ENCODE results near the gene TTLL11. TPM values are rescaled to one million over a fixed set of nuclear protein-coding genes. Genes with fewer than 3 reads are reported as not detected.
"Not testable (repeated sequence)": the region's sequence is repeated elsewhere in the genome, so short reads cannot be mapped to it uniquely, and the experiment has no call there.

The TTLL11 gene
- total and polyA plus RNA-seq, 2 of the 8 experiments (the other 6 are each of a cell fraction or from before 2014, with no cell fraction given) = 0.56 to 0.80 TPM

GRCh38 chr9:121895358-121895757 is 197.8 kb downstream of the TTLL11 start (continued):
- TF ChIP-seq CTBP2 (IDR thresholded peaks at IDR 0.05; ENCODE audit: borderline replicate concordance, insufficient read depth, insufficient read length, low read length) (no peak), SP1 (IDR thresholded peaks at IDR 0.05; ENCODE audit: low read depth, low read length) (no peak), JUN (IDR thresholded peaks at IDR 0.05; ENCODE audit: low read depth, low read length) (no peak), RBBP5 (IDR thresholded peaks at IDR 0.05; ENCODE audit: borderline replicate concordance, low read depth, low read length) (no peak), YY1 (IDR thresholded peaks at IDR 0.05; ENCODE audit: low read depth, low read length) (no peak), CEBPB (IDR thresholded peaks at IDR 0.05; ENCODE audit: low read depth, low read length) (no peak), KDM5A (IDR thresholded peaks at IDR 0.05; ENCODE audit: low read length) (no peak)

DNA sequence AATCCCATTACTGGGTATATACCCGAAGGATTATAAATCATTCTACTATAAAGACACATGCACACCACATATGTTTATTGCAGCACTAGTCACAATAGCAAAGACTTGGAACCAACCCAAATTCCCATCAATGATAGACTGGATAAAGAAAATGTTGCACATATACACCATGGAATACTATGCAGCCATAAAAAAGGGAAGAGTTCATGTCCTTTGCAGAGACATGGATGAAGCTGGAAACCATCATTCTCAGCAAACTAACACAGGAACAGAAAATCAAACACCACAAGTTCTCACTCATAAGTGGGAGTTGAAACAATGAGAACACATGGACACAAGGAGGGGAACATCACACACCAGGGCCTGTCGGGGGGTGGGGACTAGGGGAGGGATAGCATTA is 198.7 kb downstream of the TTLL11 start:
- H2BK5ac ChIP-seq (ENCODE audit: low read depth, low read length); H2BK12ac ChIP-seq (ENCODE audit: low read depth, low read length); H3K9me3 ChIP-seq (ENCODE audit: insufficient read depth in 2 of 2, low read depth in 1 of 2, low read length in 1 of 2); H3K27me3 ChIP-seq (replicated peaks in 1 of 4; ENCODE audit: control insufficient read depth in 3 of 4, extremely low read depth in 1 of 4, insufficient read depth in 3 of 4, low read length in 3 of 4); H3K36me3 ChIP-seq (ENCODE audit: control insufficient read depth in 2 of 4, insufficient read depth in 4 of 4, low read length in 3 of 4); H3K23ac ChIP-seq (ENCODE audit: insufficient read length); H3K56ac ChIP-seq (replicated peaks; ENCODE audit: insufficient read length, low read depth, low read length); H3K23me2 ChIP-seq (ENCODE audit: low read depth, low read length); POLR2A ChIA-PET (ENCODE audit: partially characterized antibody); H4K5ac ChIP-seq (ENCODE audit: insufficient read length, low read depth, low read length); H4K20me1 ChIP-seq (replicated peaks in 1 of 2; ENCODE audit: control insufficient read depth in 1 of 2, insufficient read depth in 2 of 2, low read length in 2 of 2); DNase-seq (ENCODE audit: low read depth in 1 of 2, low spot score in 2 of 2); H2AK5ac ChIP-seq (ENCODE audit: low read depth, low read length); FAIRE-seq; H3K4ac ChIP-seq (replicated peaks; ENCODE audit: insufficient read length, low read depth, low read length); H3K9ac ChIP-seq (replicated peaks in 1 of 4; ENCODE audit: extremely low read depth in 1 of 4, low read depth in 3 of 4, low read length in 3 of 4); H3K4me3 ChIP-seq (ENCODE audit: extremely low read depth in 1 of 4, insufficient read depth in 2 of 4, low read depth in 3 of 4, low read length in 4 of 4); H2BK120ac ChIP-seq (replicated peaks; ENCODE audit: low read depth, low read length); H4K8ac ChIP-seq (ENCODE audit: extremely low read depth, insufficient read depth, low read length); H3K18ac ChIP-seq (ENCODE audit: extremely low read depth, low read length); H3K27ac ChIP-seq (ENCODE audit: low read depth, low read length); H2AFZ ChIP-seq (ENCODE audit: low read length); H4K91ac ChIP-seq (replicated peaks; ENCODE audit: insufficient read length, low read length); H2BK15ac ChIP-seq (ENCODE audit: low read length); H3K79me2 ChIP-seq (ENCODE audit: control insufficient read depth in 1 of 2, insufficient read depth in 2 of 2, low read length in 2 of 2); H3K14ac ChIP-seq (ENCODE audit: insufficient read length); H3K4me2 ChIP-seq (ENCODE audit: insufficient read depth in 1 of 2, low read depth in 2 of 2, low read length in 2 of 2); H3K79me1 ChIP-seq (ENCODE audit: low read depth, low read length); H2BK20ac ChIP-seq (ENCODE audit: low read length); H3K4me1 ChIP-seq (replicated peaks in 1 of 4; ENCODE audit: control insufficient read depth in 3 of 4, insufficient read depth in 4 of 4, low read length in 3 of 4): not testable (repeated sequence)
- CTCF ChIA-PET (ENCODE audit: partially characterized antibody) = interaction anchor here (1.0 to 1.1 kb wide), 2 partner anchors 33 to 36 kb away, joined by 3 read pairs; no protein-coding TSS in a partner anchor
- WGBS, 2 experiments (ENCODE audit: extremely low coverage in 1 of 2, insufficient coverage in 1 of 2, insufficient read length in 1 of 2, insufficient replicate concordance in 2 of 2, low coverage in 1 of 2, low lambda C conversion rate in 2 of 2, missing lambda C conversion rate in 1 of 2) = 76% methylated on average over 2 of the region's 2 CpGs; no CpG with 5 or more reads in 1 of the 2 experiments

All from H1 (cell line).